Stimulated activated CD4-positive, alpha-beta T cell treated with anti-CD3 and anti-CD28 coated beads, TNF-alpha, amount 100 ng/mL, for 48 hours (primary cell): Measurements from ENCODE around the gene SIN3A.
"Not testable (repeated sequence)": the region's sequence is repeated elsewhere in the genome, so short reads cannot be mapped to it uniquely, and the experiment has no call there.

ENCODE experiments used
- DNase-seq, 3 donors: peaks; one replicate each; pipeline ENCODE4 v3.0.0-alpha.2; 2020; ENCODE audit warnings: low read depth in 3 of 3

The SIN3A gene

GRCh38 chr15:75450307-75451201, 936 bp downstream of the SIN3A start:
- DNase-seq, result peak; percentile 94 to 98 (median 95)

GRCh38 chr15:75449585-75450306, 1.7 kb downstream of the SIN3A start:
- DNase-seq, result no peak

- not testable (repeated sequence) for DNase-seq
Measured at GRCh38 chr15:75448171-75448570, 3.3 kb downstream of the SIN3A start.

- no peak for DNase-seq
Measured at GRCh38 chr15:75446151-75446550, 5.3 kb downstream of the SIN3A start.

GRCh38 chr15:75445324-75445723, 6.2 kb downstream of the SIN3A start:
- DNase-seq, result not testable (repeated sequence)

- DNase-seq, result not testable (repeated sequence)
Measured at GRCh38 chr15:75443972-75444453, 7.5 kb downstream of the SIN3A start.

- no peak for DNase-seq
Measured at GRCh38 chr15:75437721-75438120, 13.8 kb downstream of the SIN3A start.

- no peak for DNase-seq
Measured at GRCh38 chr15:75436881-75437280, 14.6 kb downstream of the SIN3A start.

GRCh38 chr15:75431682-75432081, 19.8 kb downstream of the SIN3A start:
- no peak for DNase-seq

GRCh38 chr15:75431270-75431669, 20.2 kb downstream of the SIN3A start:
- DNase-seq, result no peak

GRCh38 chr15:75430259-75430658, 21.2 kb downstream of the SIN3A start:
- DNase-seq, result no peak

GRCh38 chr15:75428152-75428551, 23.3 kb downstream of the SIN3A start:
- DNase-seq, result no peak

GRCh38 chr15:75425966-75426500, 25.5 kb downstream of the SIN3A start:
- DNase-seq, result no peak

- no peak for DNase-seq
Measured at GRCh38 chr15:75422554-75422953, 28.9 kb downstream of the SIN3A start.

GRCh38 chr15:75420698-75421097, 30.8 kb downstream of the SIN3A start:
- DNase-seq, result no peak

GRCh38 chr15:75416584-75416983, 34.9 kb downstream of the SIN3A start:
- no peak for DNase-seq

- DNase-seq, result no peak
Measured at GRCh38 chr15:75410196-75410595, 41.3 kb downstream of the SIN3A start.

GRCh38 chr15:75407083-75407482, 44.4 kb downstream of the SIN3A start:
- DNase-seq, result no peak

GRCh38 chr15:75403892-75404291, 47.6 kb downstream of the SIN3A start:
- DNase-seq, result no peak

- no peak for DNase-seq
Measured at GRCh38 chr15:75397494-75397893, 54.0 kb downstream of the SIN3A start.

- DNase-seq, result no peak
Measured at GRCh38 chr15:75389791-75390382, 61.6 kb downstream of the SIN3A start.

- DNase-seq, result not testable (repeated sequence)
Measured at GRCh38 chr15:75383986-75384385, 67.5 kb downstream of the SIN3A start.
